Measurements from ENCODE around the gene ABCC8. TPM values are rescaled to one million over a fixed set of nuclear protein-coding genes. Genes with fewer than 3 reads are reported as not detected.

The ABCC8 gene
- total RNA-seq, 1 experiment from 2014 or later = 2.4 TPM

- Histone ChIP-seq H3K9ac (ENCODE audit: extremely low read depth, insufficient read length, low read length) (no peak overlapping the region), H3K4ac (ENCODE audit: low read depth, low read length) (no peak overlapping the region), H3K79me1 (ENCODE audit: insufficient read depth, low read depth, low read length, poor library complexity, severe bottlenecking) (no peaks in the 10 kb centered on the region), H3T11ph (ENCODE audit: low read length) (no peak overlapping the region), H3K23me2 (ENCODE audit: insufficient read length, low read depth, low read length, poor library complexity, severe bottlenecking) (no peaks in the 10 kb centered on the region), H2BK20ac (ENCODE audit: low read depth, low read length, poor library complexity, severe bottlenecking) (no peak overlapping the region), H2BK120ac (ENCODE audit: low read depth, low read length, poor library complexity, severe bottlenecking) (no peak overlapping the region), H4K91ac (ENCODE audit: insufficient read length, low read depth, low read length) (no peak overlapping the region), H4K20me1 (ENCODE audit: control insufficient read depth, insufficient read depth, insufficient read length) (no peaks in the 10 kb centered on the region), H3K4me1 (ENCODE audit: insufficient read depth, low read length) (no peaks in the 10 kb centered on the region), H3K27me3 (ENCODE audit: insufficient read depth, low read length) (no peaks in the 10 kb centered on the region; the same call in 1 of the 2 replicates), H2AK5ac (ENCODE audit: insufficient read length, low read length) (no peak overlapping the region), H3K27ac (ENCODE audit: insufficient read length, low read depth, low read length) (no peak overlapping the region), H2BK15ac (ENCODE audit: low read depth, low read length) (no peak overlapping the region), H3K79me2 (ENCODE audit: insufficient read depth, low read length) (no peaks in the 10 kb centered on the region), H4K8ac (replicated peaks; ENCODE audit: insufficient read length, low read depth, low read length) (no peak overlapping the region), H3K18ac (ENCODE audit: insufficient read length, low read depth, low read length) (no peak overlapping the region), H3K9me3 (ENCODE audit: control insufficient read depth, low read depth, low read length) (no peaks in the 10 kb centered on the region), H4K5ac (ENCODE audit: insufficient read length, low read depth, low read length) (no peak overlapping the region), H3K4me2 (ENCODE audit: insufficient read depth, insufficient read length, low read length) (no peak overlapping the region), H2BK5ac (ENCODE audit: insufficient read length, low read length) (no peak overlapping the region), H2AFZ (ENCODE audit: low read length) (no peak overlapping the region), H3K56ac (ENCODE audit: insufficient read length, low read depth, low read length) (no peak overlapping the region), H2BK12ac (ENCODE audit: insufficient read length, low read depth, low read length) (no peak overlapping the region), H3K14ac (ENCODE audit: insufficient read depth, low read length) (no peak overlapping the region), H3K23ac (ENCODE audit: insufficient read length, low read depth, low read length) (no peak overlapping the region)
- WGBS (ENCODE audit: extremely low coverage, insufficient read length, low lambda C conversion rate) = no CpG with 5 or more reads among the region's 1 CpG
- no peak overlapping the region for H3K4me3 Mint-ChIP-seq
- H3K9me3 Mint-ChIP-seq = peaks cover 2 to 5% of the 10 kb centered on the region in 2 experiments; a peak in 3 of 5 replicates
- DNase-seq = no peak
- no peak for TF ChIP-seq CTCF (conservative IDR thresholded peaks at IDR 0.05)
- H3K27me3 Mint-ChIP-seq (ENCODE audit: low read depth) = peaks cover 23% of the 10 kb centered on the region
- H3K27ac Mint-ChIP-seq = no peak overlapping the region
- no peaks in the 10 kb centered on the region for H3K4me1 Mint-ChIP-seq
- H3K36me3 Mint-ChIP-seq (ENCODE audit: insufficient read depth in 1 of 3, low read depth in 3 of 3) = peaks cover 0 to 5% (median 0%) of the 10 kb centered on the region in 3 experiments; a peak in 1 of 7 replicates
Measured at GRCh38 chr11:17488563-17488962, 11.9 kb upstream of the ABCC8 start.

All from H9 (cell line).